Measurements from ENCODE around the gene KCNJ12. TPM values are rescaled to one million over a fixed set of nuclear protein-coding genes. Genes with fewer than 3 reads are reported as not detected.

KCNJ12 gene
- total and polyA plus RNA-seq, 2 of the 13 experiments (the other 11 are each of a cell fraction or from before 2014, with no cell fraction given) = not detected

GRCh38 chr17:21387616-21388015 is 11.5 kb downstream of the KCNJ12 start (continued):
- no peak for TF ChIP-seq ERF (CRISPR knock-in tag; IDR thresholded peaks at IDR 0.05)
- TF ChIP-seq E2F5 (CRISPR knock-in tag; conservative IDR thresholded peaks at IDR 0.05) = no peak
- TF ChIP-seq NFE2L2 (IDR thresholded peaks at IDR 0.05; ENCODE audit: low read length) = no peak

GRCh38 chr17:21388066-21388465 is 11.9 kb downstream of the KCNJ12 start:
- Histone ChIP-seq H4K20me1 (ENCODE audit: insufficient read depth, low read length) (no peaks in the 10 kb centered on the region), H3K79me2 (ENCODE audit: insufficient read depth, low read length) (no peaks in the 10 kb centered on the region), H3K9ac (ENCODE audit: insufficient read depth, low read depth, low read length) (no peak overlapping the region), H3K27me3 (ENCODE audit: control insufficient read depth in 1 of 2, insufficient read depth in 2 of 2, low read length in 2 of 2) (peaks cover 8 to 60% of the 10 kb centered on the region in 2 experiments; a peak in 3 of 5 replicates), H3K27ac (ENCODE audit: extremely low read length, insufficient read depth, low read length) (no peak overlapping the region), H2AFZ (ENCODE audit: low read length) (no peak overlapping the region), H3K4me2 (ENCODE audit: low read depth, low read length) (no peak overlapping the region), H3K9me3 (ENCODE audit: low read length) (no peaks in the 10 kb centered on the region), H3K4me1 (ENCODE audit: insufficient read depth, low read length) (no peaks in the 10 kb centered on the region), H3K4me3 (replicated peaks in 1 of 3; ENCODE audit: insufficient read depth in 1 of 3, low read depth in 2 of 3, low read length in 3 of 3) (no peak overlapping the region), H3K36me3 (replicated peaks in 1 of 2; ENCODE audit: control insufficient read depth in 1 of 2, insufficient read depth in 2 of 2, low read length in 2 of 2) (no peaks in the 10 kb centered on the region)
- FAIRE-seq (no peak), DNase-seq (ENCODE audit: low spot score) (no peak), ATAC-seq (no peak)
- CTCF ChIA-PET (ENCODE audit: low intra/inter-chr PET ratio, low total read pairs) = no interaction called here
- BruUV-seq (replicated peaks) = no TSS peak
- intact Hi-C loops (cut with micrococcal nuclease; ENCODE audit: unreplicated experiment) (no loop called here), in situ Hi-C loops (cut with HindIII; ENCODE audit: extremely low pct_ligation_motif_present, low pct_unique_long_range_greater_than_20kb) (no loop called here)
- WGBS (ENCODE audit: low lambda C conversion rate) = 38% methylated on average over 4 of the region's 12 CpGs
- POLR2A ChIA-PET = no interaction called here
- TF ChIP-seq DRAP1 (CRISPR knock-in tag; IDR thresholded peaks at IDR 0.05) = no peak
- TF ChIP-seq GLMP (CRISPR knock-in tag; IDR thresholded peaks at IDR 0.05; ENCODE audit: borderline replicate concordance) = no peak
- TF ChIP-seq CREBL2 (CRISPR knock-in tag; IDR thresholded peaks at IDR 0.05; ENCODE audit: borderline replicate concordance) = no peak
- no peak for TF ChIP-seq SUZ12 (IDR thresholded peaks at IDR 0.05; ENCODE audit: low read depth, low read length)
- TF ChIP-seq ETV5 (CRISPR knock-in tag; IDR thresholded peaks at IDR 0.05; ENCODE audit: borderline replicate concordance) = no peak
- no peak for TF ChIP-seq KIAA2018 (CRISPR knock-in tag; IDR thresholded peaks at IDR 0.05; ENCODE audit: borderline replicate concordance)
- TF ChIP-seq MAX (IDR thresholded peaks at IDR 0.05) = no peak
- TF ChIP-seq ZBTB2 (CRISPR knock-in tag; IDR thresholded peaks at IDR 0.05; ENCODE audit: low read depth) = no peak

All from HepG2 (cell line).